Measurements from ENCODE around the gene MTHFSD. TPM values are rescaled to one million over a fixed set of nuclear protein-coding genes. Genes with fewer than 3 reads are reported as not detected.

MTHFSD gene
- polyA plus RNA-seq, 1 donor (not counting 4 experiments of a cell fraction or from before 2014, with no cell fraction given) = 14.7 TPM

- no peak for DNase-seq (ENCODE audit: low read depth, low spot score)
- dilution Hi-C loops (cut with MboI; ENCODE audit: extremely low pct_ligation_motif_present, low sequenced_read_pairs) = loop anchor here (25.0 kb wide), 1 partner anchor 705 kb away; no protein-coding TSS in a partner anchor
- Histone ChIP-seq H3K9me1 (ENCODE audit: control insufficient read depth, extremely low read depth, insufficient read depth, low read length) (no peaks in the 10 kb centered on the region), H4K20me1 (ENCODE audit: control insufficient read depth, extremely low read depth, insufficient read depth, low read length) (no peaks in the 10 kb centered on the region), H3K9me3 (ENCODE audit: control insufficient read depth, low read depth, low read length) (no peaks in the 10 kb centered on the region), H2AFZ (ENCODE audit: control insufficient read depth, low read length) (no peak overlapping the region), H3K27me3 (ENCODE audit: control insufficient read depth, extremely low read depth, insufficient read depth, low read length) (no peaks in the 10 kb centered on the region), H3K9ac (ENCODE audit: control insufficient read depth, extremely low read depth, insufficient read depth, low read length) (no peak overlapping the region), H3K4me1 (ENCODE audit: control insufficient read depth, extremely low read depth, insufficient read depth, low read length) (peaks cover 11% of the 10 kb centered on the region), H3K4me3 (ENCODE audit: control insufficient read depth in 2 of 3, extremely low read depth in 1 of 3, insufficient read depth in 2 of 3, low read depth in 1 of 3, low read length in 3 of 3) (no peak overlapping the region), H3K79me2 (ENCODE audit: control insufficient read depth, insufficient read depth, low read length) (peaks cover 13% of the 10 kb centered on the region), H3K4me2 (ENCODE audit: control insufficient read depth, extremely low read depth, insufficient read depth, low read depth, low read length) (no peak overlapping the region), H3K27ac (ENCODE audit: control insufficient read depth, insufficient read depth, low read length) (no peak overlapping the region), H3K36me3 (ENCODE audit: control insufficient read depth in 2 of 2, extremely low read depth in 1 of 2, insufficient read depth in 2 of 2, low read length in 2 of 2) (no peaks in the 10 kb centered on the region)
- TF ChIP-seq, protein P1, sequence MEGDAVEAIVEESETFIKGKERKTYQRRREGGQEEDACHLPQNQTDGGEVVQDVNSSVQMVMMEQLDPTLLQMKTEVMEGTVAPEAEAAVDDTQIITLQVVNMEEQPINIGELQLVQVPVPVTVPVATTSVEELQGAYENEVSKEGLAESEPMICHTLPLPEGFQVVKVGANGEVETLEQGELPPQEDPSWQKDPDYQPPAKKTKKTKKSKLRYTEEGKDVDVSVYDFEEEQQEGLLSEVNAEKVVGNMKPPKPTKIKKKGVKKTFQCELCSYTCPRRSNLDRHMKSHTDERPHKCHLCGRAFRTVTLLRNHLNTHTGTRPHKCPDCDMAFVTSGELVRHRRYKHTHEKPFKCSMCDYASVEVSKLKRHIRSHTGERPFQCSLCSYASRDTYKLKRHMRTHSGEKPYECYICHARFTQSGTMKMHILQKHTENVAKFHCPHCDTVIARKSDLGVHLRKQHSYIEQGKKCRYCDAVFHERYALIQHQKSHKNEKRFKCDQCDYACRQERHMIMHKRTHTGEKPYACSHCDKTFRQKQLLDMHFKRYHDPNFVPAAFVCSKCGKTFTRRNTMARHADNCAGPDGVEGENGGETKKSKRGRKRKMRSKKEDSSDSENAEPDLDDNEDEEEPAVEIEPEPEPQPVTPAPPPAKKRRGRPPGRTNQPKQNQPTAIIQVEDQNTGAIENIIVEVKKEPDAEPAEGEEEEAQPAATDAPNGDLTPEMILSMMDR (optimal IDR thresholded peaks at IDR 0.05 in 1 of 3, IDR thresholded peaks at IDR 0.05 in 1 of 3, conservative IDR thresholded peaks at IDR 0.05 in 1 of 3; ENCODE audit: extremely low read depth in 1 of 3, insufficient read depth in 2 of 3, low read length in 3 of 3) = no peak
- TF ChIP-seq EZH2 (IDR thresholded peaks at IDR 0.05; ENCODE audit: low read length) = no peak
- FAIRE-seq = no peak
Measured at GRCh38 chr16:86557587-86557986, 2.6 kb upstream of the MTHFSD start.

DNA sequence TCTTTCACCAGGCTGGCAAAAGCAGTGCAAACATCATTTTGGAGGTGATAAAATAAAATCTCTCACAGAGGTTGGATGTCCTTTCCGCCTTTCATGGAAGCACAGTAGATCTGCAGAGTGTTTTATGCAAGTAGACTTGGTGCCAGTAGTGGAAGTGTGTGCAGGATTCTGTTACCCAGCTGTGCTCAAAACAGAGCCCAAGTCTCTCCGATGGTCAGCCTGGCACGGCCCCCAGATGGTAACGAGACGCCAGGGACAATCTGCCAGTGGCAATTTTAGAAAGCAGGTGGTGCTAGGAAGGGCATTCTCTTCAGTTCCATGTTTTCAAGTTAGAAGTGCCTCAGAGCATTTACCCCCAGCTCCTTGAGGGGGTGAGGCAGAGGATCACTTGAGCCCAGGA, 1.5 kb upstream of the MTHFSD start:
- Histone ChIP-seq H3K27ac (ENCODE audit: control insufficient read depth, insufficient read depth, low read length) (no peak overlapping the region), H2AFZ (ENCODE audit: control insufficient read depth, low read length) (no peak overlapping the region), H3K27me3 (ENCODE audit: control insufficient read depth, extremely low read depth, insufficient read depth, low read length) (no peaks in the 10 kb centered on the region), H3K4me1 (ENCODE audit: control insufficient read depth, extremely low read depth, insufficient read depth, low read length) (peaks cover 11% of the 10 kb centered on the region), H3K36me3 (ENCODE audit: control insufficient read depth in 2 of 2, extremely low read depth in 1 of 2, insufficient read depth in 2 of 2, low read length in 2 of 2) (peaks cover 0 to 4% of the 10 kb centered on the region in 2 experiments), H3K4me3 (ENCODE audit: control insufficient read depth in 2 of 3, extremely low read depth in 1 of 3, insufficient read depth in 2 of 3, low read depth in 1 of 3, low read length in 3 of 3) (no peak overlapping the region), H3K9me3 (ENCODE audit: control insufficient read depth, low read depth, low read length) (no peaks in the 10 kb centered on the region), H3K9ac (ENCODE audit: control insufficient read depth, extremely low read depth, insufficient read depth, low read length) (no peak overlapping the region), H3K4me2 (ENCODE audit: control insufficient read depth, extremely low read depth, insufficient read depth, low read depth, low read length) (no peak overlapping the region), H4K20me1 (ENCODE audit: control insufficient read depth, extremely low read depth, insufficient read depth, low read length) (no peaks in the 10 kb centered on the region), H3K9me1 (ENCODE audit: control insufficient read depth, extremely low read depth, insufficient read depth, low read length) (no peaks in the 10 kb centered on the region), H3K79me2 (ENCODE audit: control insufficient read depth, insufficient read depth, low read length) (peaks cover 13% of the 10 kb centered on the region)
- FAIRE-seq = no peak
- no peak for TF ChIP-seq EZH2 (IDR thresholded peaks at IDR 0.05; ENCODE audit: low read length)
- TF ChIP-seq, protein P1 (optimal IDR thresholded peaks at IDR 0.05 in 1 of 3, IDR thresholded peaks at IDR 0.05 in 1 of 3, conservative IDR thresholded peaks at IDR 0.05 in 1 of 3; ENCODE audit: extremely low read depth in 1 of 3, insufficient read depth in 2 of 3, low read length in 3 of 3) = no peak
- no peak for DNase-seq (ENCODE audit: low read depth, low spot score)
- dilution Hi-C loops (cut with MboI; ENCODE audit: extremely low pct_ligation_motif_present, low sequenced_read_pairs) = loop anchor here (25.0 kb wide), 1 partner anchor 706 kb away; no protein-coding TSS in a partner anchor
